Activated T-cell treated with anti-CD3 and anti-CD28 coated beads, Interleukin-2, amount 50 U/mL, for 24 hours (primary cell): Measurements from ENCODE around the gene BCL2L13.

Source experiments
- DNase-seq: peaks from one replicate; pipeline ENCODE4 v3.0.0-alpha.2; 2020
- H3K27ac Mint-ChIP-seq: 2 replicates; pipeline ENCODE4 v1.8.0; 2020; ENCODE audit warnings: mild to moderate bottlenecking, mixed read lengths
- H3K27me3 Mint-ChIP-seq: 2 replicates; pipeline ENCODE4 v1.8.0; 2020; ENCODE audit warnings: mixed read lengths
- H3K36me3 Mint-ChIP-seq: 2 replicates; pipeline ENCODE4 v1.8.0; 2020; ENCODE audit warnings: low read depth, mixed read lengths
- H3K4me1 Mint-ChIP-seq: 2 replicates; pipeline ENCODE4 v1.8.0; 2020; ENCODE audit warnings: low read depth, mixed read lengths
- H3K4me3 Mint-ChIP-seq: 2 replicates; pipeline ENCODE4 v1.8.0; 2020; ENCODE audit warnings: mild to moderate bottlenecking, moderate library complexity, mixed read lengths
- H3K9me3 Mint-ChIP-seq: 2 replicates; pipeline ENCODE4 v1.8.0; 2020; ENCODE audit warnings: mixed read lengths

BCL2L13 gene, protein sequence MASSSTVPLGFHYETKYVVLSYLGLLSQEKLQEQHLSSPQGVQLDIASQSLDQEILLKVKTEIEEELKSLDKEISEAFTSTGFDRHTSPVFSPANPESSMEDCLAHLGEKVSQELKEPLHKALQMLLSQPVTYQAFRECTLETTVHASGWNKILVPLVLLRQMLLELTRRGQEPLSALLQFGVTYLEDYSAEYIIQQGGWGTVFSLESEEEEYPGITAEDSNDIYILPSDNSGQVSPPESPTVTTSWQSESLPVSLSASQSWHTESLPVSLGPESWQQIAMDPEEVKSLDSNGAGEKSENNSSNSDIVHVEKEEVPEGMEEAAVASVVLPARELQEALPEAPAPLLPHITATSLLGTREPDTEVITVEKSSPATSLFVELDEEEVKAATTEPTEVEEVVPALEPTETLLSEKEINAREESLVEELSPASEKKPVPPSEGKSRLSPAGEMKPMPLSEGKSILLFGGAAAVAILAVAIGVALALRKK

DNA sequence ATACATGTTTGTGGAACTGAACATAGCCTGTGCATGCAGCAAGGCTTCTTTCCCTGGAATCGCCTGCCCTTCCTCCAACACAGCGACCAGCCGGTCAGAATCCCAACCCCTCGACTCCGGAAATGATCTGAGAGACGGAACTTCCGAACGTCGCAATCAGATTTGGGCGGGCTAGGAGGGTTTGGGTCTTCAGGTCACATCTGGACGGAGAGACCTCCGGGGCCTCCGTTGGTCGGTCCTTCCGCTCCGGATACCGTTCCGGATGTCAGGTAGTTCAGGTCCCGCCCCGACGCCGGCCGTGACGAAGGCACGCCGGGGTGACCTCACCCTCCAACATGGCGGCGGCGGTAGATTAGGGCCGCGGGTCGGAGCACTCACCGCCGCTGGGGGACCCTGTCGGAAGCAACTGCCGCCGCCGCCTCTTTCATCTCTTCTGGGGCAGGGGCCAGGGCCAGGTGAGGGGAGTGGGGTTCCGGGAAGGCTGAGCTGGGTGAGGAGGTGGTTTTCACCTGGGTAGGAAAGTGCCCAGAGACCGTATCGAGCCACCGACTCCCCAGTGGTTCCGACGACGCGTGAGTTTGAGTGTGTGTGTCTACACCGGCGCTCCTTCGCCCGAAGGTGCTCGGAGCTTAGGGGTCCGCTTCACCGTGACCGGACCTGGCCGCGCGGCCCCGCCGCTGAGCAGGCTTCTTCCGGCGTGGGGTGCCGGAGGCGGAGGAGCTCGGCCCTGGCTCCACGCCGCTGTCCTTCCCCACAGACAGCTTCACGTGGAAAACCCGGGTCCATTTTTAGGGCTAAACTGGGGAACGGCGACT, at the start of gene BCL2L13:
BCL2L13 (plus strand) TSS at position 326 of the 815 bp plus-strand sequence. CDS start 16,955 bp downstream, outside the sequence.
- Mint-ChIP-seq H3K27me3 (no peaks in the 10 kb centered on the region), H3K9me3 (no peaks in the 10 kb centered on the region), H3K4me1 (peaks cover 29% of the 10 kb centered on the region), H3K4me3 (peak within 1 kb of the TSS; percentile 87), H3K36me3 (peaks cover 49% of the 10 kb centered on the region), H3K27ac (peak within 1 kb of the TSS; percentile 97)
- peak; percentile 93 for DNase-seq

DNA sequence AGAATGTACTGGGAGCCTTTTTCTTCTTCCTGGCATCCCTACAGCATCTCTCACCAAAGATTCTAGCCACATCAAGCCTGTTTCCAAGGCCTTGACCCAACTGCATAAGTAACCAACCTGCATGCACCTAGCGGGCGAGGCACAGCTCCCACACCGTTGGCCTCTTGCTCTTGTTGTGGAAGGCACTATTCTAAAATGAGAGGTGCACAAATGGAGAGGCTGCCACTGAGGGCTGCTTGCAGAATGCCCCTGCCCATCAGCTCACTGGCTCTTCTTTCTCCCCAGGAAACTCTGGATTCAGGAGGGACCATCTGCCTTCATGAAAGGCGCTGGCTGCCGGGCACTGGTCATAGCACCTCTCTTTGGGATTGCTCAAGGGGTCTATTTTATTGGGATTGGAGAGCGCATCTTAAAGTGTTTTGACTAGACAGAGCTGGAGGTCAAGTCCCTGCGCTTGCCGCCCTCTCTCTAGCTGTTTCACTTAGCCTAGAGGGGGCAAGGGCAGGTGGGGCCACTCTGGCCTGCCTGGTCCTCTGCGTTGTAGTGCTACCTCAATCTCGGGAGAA, 48.7 kb upstream of the BCL2L13 start:
- H3K27me3 Mint-ChIP-seq, result no peaks in the 10 kb centered on the region
- no peaks in the 10 kb centered on the region for H3K4me1 Mint-ChIP-seq
- H3K4me3 Mint-ChIP-seq, result no peak overlapping the region
- DNase-seq, result no peak
- H3K27ac Mint-ChIP-seq, result peak overlapping the region; percentile 2
- H3K36me3 Mint-ChIP-seq, result peaks cover 53% of the 10 kb centered on the region
- no peaks in the 10 kb centered on the region for H3K9me3 Mint-ChIP-seq

DNA sequence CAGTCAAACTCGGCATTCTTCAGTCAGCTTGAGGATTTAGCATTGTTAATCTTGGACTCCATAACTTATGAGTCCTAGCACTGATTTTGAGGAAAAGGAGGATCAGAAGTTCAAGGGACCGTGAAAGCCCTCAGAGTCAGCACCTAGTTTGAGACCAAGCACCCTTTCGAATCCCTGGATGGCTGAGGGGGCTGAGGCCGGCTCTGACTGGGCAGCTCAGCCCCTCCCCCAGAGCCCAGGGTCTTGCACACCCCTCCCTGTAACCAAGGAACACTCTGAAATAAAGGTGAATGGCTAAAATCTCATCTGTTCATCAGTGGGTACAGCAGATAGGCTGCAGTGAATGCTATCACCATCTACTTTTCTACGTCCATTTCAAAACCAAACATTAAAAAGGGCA, 48.0 kb upstream of the BCL2L13 start:
- DNase-seq, result no peak
- H3K27ac Mint-ChIP-seq, result no peak overlapping the region
- H3K9me3 Mint-ChIP-seq, result no peaks in the 10 kb centered on the region
- peaks cover 60% of the 10 kb centered on the region for H3K36me3 Mint-ChIP-seq
- H3K4me3 Mint-ChIP-seq, result no peak overlapping the region
- H3K27me3 Mint-ChIP-seq, result no peaks in the 10 kb centered on the region
- no peaks in the 10 kb centered on the region for H3K4me1 Mint-ChIP-seq

DNA sequence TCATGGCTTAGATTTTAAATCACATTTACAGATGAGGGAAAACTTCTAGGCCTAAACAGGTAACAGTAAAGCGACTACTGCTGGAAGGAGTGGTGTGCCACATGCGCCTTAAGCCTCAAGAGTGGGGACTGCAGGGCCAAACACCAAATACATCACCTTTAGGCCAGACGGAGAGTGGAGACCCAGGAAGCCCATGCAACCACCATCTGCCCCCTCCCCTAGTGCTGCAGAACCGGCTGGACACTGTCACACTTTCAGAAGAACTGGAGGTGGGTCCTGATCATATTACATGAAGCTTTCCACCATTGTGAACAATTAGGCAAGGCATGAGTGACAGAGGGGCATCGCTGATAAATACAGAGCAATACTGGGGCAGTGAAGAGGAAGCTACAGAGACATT, 46.4 kb upstream of the BCL2L13 start:
- Mint-ChIP-seq H3K9me3 (no peaks in the 10 kb centered on the region), H3K36me3 (peaks cover 74% of the 10 kb centered on the region), H3K27me3 (no peaks in the 10 kb centered on the region), H3K4me1 (no peaks in the 10 kb centered on the region), H3K4me3 (no peak overlapping the region), H3K27ac (no peak overlapping the region)
- DNase-seq, result no peak

DNA sequence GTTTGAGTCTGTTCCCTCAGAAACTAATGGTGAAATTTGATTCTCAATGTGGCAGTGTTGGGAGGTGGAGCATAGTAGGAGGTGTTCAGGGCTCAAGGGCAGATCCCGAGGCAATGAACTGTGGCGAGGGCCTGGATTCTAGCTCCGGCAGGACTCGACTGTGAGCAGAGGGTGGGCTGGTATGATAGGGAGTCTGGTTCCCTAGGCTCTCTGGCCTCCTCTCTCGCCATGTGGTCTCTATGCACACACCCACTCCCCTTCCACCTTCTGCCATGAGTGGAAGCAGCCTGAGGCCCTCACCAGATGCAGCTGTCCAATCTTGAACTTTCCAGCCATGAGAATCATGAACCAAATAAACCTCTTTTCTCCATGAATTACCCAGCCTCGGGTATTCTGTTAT, 42.3 kb upstream of the BCL2L13 start:
- peaks cover 97% of the 10 kb centered on the region for H3K36me3 Mint-ChIP-seq

DNA sequence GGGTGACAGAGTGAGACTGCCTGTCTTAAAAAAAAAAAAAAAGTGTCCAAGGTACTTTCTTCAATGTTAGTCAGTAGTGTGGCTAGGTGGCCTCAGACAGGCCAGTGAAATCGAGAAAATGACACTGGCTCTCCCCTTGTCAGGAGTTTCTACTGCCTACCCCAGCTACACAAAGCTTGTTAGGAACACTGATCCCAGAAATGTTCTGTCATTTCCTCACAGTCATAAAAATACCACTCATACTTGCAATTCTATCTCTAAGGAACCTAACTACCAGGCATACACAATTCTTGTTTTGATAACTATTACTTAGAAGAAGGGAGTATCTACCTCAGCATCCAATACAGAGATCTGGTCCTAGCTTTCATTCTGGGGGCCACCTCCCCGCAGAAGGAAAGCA, 41.3 kb upstream of the BCL2L13 start:
- Mint-ChIP-seq H3K27ac (peak overlapping the region; percentile 54), H3K36me3 (peaks cover 92% of the 10 kb centered on the region), H3K9me3 (no peaks in the 10 kb centered on the region), H3K4me3 (no peak overlapping the region), H3K27me3 (no peaks in the 10 kb centered on the region), H3K4me1 (peaks cover 2% of the 10 kb centered on the region)
- DNase-seq, result no peak

More for the DNA sequence above, 42.3 kb upstream of the BCL2L13 start:
- no peaks in the 10 kb centered on the region for H3K27me3 Mint-ChIP-seq
- no peaks in the 10 kb centered on the region for H3K9me3 Mint-ChIP-seq
- DNase-seq, result no peak
- H3K27ac Mint-ChIP-seq, result peak overlapping the region; percentile 39
- peaks cover 2% of the 10 kb centered on the region for H3K4me1 Mint-ChIP-seq
- no peak overlapping the region for H3K4me3 Mint-ChIP-seq

DNA sequence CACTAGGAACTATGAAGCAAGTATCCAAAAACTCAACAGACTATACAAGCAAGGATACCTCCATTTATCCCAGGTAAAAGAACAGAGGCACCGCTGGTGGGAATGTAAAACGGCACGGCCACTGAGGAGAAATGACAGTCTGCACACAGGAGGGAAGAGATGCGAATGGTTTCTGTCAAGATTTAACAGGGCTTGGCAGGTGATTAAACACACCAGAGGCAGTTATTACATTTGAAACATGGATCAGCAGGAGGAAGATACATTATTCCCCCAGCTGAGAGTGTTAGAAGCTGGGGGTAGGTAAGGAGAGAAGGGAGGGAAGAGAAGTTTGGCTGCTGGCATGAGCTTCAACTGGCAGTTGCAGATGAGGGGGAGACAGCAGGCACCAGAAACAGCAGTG, 40.2 kb upstream of the BCL2L13 start:
- DNase-seq, result no peak
- Mint-ChIP-seq H3K4me1 (peaks cover 2% of the 10 kb centered on the region), H3K27me3 (no peaks in the 10 kb centered on the region), H3K36me3 (peaks cover 84% of the 10 kb centered on the region), H3K9me3 (no peaks in the 10 kb centered on the region), H3K27ac (no peak overlapping the region), H3K4me3 (no peak overlapping the region)

DNA sequence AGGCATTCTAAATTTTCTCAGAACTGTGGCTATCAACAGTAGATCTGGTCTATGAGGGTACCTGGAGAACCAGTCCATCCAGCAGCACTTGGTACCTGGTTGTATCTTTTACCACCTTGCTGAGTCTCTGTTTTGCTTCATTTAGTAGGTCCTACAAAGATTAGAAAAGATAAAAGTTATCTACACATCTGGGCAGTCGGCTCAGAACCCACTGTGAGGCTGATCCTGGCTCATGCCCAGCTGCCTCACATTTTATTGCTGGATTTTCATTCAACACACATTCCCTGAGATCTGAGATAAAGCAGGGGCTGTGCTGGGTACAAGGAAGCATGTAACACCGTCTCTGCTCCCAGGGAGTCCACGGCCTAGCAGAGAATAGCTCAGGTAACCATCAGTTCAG, 37.5 kb upstream of the BCL2L13 start:
- no peak for DNase-seq
- peak overlapping the region; percentile 76 for H3K27ac Mint-ChIP-seq
- no peaks in the 10 kb centered on the region for H3K27me3 Mint-ChIP-seq
- H3K4me3 Mint-ChIP-seq, result no peak overlapping the region
- peaks cover 70% of the 10 kb centered on the region for H3K36me3 Mint-ChIP-seq
- peaks cover 5% of the 10 kb centered on the region for H3K4me1 Mint-ChIP-seq
- no peaks in the 10 kb centered on the region for H3K9me3 Mint-ChIP-seq

DNA sequence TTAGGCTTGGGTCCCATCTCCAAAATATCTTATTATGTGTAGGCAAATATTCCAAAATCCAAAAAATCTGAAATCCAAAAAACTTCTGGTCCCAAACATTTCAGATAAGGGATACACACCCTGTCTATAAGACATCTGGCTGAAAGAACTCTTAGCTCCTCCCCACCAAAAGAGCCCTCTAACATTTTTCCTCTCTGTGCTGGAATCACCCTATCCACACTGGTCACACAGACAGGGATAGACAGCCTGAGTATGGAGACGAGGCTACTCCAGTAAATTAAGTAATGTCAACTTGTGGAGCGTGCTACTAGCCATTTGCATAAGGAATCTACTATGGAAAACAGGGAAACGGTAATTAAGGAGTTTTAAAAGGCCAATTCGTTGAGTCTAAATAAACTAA, 34.9 kb upstream of the BCL2L13 start:
- no peak overlapping the region for H3K4me3 Mint-ChIP-seq
- no peak for DNase-seq
- no peaks in the 10 kb centered on the region for H3K9me3 Mint-ChIP-seq
- peaks cover 49% of the 10 kb centered on the region for H3K36me3 Mint-ChIP-seq
- H3K27ac Mint-ChIP-seq, result peak overlapping the region; percentile 62
- H3K27me3 Mint-ChIP-seq, result no peaks in the 10 kb centered on the region
- peaks cover 6% of the 10 kb centered on the region for H3K4me1 Mint-ChIP-seq

DNA sequence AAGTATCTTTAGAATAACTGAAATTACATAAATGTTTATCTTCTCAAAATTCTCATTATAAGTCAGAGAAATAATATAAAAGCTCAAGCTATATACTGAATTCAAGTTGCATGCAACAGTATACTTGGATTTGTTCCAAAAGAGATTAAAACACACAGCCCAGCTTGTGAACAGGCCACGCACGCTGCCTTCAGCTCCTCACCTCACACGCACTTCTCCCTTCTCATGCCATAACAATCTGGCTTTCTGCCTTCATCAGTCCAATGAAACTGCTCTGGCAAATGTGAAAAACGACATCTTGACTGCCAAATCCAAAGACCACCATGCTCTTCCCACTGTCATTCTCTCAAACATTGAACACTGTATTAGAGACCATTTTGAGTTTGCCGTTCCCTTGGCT, 32.1 kb upstream of the BCL2L13 start:
- Mint-ChIP-seq H3K36me3 (peaks cover 39% of the 10 kb centered on the region), H3K27me3 (no peaks in the 10 kb centered on the region), H3K9me3 (no peaks in the 10 kb centered on the region), H3K4me3 (no peak overlapping the region), H3K4me1 (peaks cover 7% of the 10 kb centered on the region), H3K27ac (no peak overlapping the region)
- DNase-seq, result no peak

DNA sequence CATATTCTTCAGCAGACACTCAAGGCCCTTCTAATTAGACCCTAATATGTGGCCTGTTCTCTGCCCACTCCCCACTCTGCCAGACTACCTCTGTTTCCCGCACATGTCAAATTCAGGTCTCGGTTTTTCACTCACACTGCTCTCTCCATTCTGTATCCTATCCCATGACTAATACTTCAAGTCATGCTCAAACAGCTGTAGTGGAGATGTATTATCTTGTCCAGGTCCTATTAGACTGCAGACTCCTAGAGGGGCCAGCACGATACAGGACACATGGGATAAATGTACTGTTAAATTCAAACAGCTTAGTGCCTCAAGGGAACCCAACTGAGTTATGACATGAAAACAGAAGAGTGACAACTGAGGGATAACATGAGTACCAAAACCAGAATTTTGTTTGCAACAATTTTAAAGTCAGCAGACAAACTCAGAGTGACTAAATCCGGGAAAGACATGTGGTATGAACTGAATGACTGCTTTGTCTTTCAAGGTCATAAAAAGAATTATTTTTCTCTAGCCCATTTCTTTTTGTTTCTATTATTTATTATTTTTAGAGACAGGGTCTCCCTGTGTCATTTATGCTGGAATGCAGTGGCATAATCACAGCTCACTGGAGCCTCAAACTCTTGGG, 30.6 kb upstream of the BCL2L13 start:
- no peak overlapping the region for H3K4me3 Mint-ChIP-seq
- H3K4me1 Mint-ChIP-seq, result peaks cover 7% of the 10 kb centered on the region
- H3K27ac Mint-ChIP-seq, result peak overlapping the region; percentile 31
- no peaks in the 10 kb centered on the region for H3K9me3 Mint-ChIP-seq
- H3K27me3 Mint-ChIP-seq, result no peaks in the 10 kb centered on the region
- no peak for DNase-seq
- peaks cover 51% of the 10 kb centered on the region for H3K36me3 Mint-ChIP-seq

DNA sequence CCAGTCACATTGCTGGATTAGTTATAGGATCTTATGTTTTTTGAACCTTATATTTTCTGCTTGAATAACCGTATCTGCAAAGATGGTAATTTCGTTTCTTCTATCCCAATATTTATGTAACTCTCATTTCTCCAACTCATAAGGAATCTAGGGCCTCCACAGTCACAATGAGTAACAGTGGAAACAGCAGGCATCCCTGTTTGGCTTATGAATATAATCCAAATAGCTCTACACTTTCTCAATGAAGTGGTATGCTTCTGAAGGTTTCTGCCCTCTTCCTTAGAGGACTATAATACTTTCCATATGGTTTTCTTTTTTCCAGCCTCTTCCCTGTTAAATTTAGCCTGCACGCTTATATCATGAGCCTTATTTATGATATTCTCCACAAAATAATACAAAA, 26.5 kb upstream of the BCL2L13 start:
- Mint-ChIP-seq H3K4me1 (peaks cover 3% of the 10 kb centered on the region), H3K27ac (no peak overlapping the region), H3K36me3 (peaks cover 61% of the 10 kb centered on the region), H3K9me3 (no peaks in the 10 kb centered on the region), H3K4me3 (no peak overlapping the region), H3K27me3 (no peaks in the 10 kb centered on the region)
- DNase-seq, result no peak

DNA sequence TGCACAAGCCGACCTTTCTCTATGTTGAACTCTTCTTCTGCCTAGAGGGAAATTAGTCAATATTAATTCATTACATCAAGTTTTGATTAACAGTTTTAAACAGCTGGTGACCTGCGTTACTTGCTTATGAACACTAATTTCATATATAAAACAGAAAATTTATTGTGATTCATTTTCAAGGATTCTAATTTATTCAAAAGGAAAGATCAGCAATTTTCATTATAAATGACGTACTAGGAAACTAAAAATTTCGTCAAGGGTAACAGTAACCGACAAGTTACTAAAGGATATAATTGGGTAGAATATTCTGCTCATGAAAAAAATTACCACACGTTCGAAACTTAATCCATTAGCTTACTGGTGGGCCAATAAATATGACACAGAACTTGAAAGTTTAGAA, 25.3 kb upstream of the BCL2L13 start:
- H3K4me3 Mint-ChIP-seq, result no peak overlapping the region
- no peak overlapping the region for H3K27ac Mint-ChIP-seq
- peaks cover 71% of the 10 kb centered on the region for H3K36me3 Mint-ChIP-seq
- H3K27me3 Mint-ChIP-seq, result no peaks in the 10 kb centered on the region
- DNase-seq, result no peak
- H3K4me1 Mint-ChIP-seq, result peaks cover 3% of the 10 kb centered on the region
- H3K9me3 Mint-ChIP-seq, result no peaks in the 10 kb centered on the region

DNA sequence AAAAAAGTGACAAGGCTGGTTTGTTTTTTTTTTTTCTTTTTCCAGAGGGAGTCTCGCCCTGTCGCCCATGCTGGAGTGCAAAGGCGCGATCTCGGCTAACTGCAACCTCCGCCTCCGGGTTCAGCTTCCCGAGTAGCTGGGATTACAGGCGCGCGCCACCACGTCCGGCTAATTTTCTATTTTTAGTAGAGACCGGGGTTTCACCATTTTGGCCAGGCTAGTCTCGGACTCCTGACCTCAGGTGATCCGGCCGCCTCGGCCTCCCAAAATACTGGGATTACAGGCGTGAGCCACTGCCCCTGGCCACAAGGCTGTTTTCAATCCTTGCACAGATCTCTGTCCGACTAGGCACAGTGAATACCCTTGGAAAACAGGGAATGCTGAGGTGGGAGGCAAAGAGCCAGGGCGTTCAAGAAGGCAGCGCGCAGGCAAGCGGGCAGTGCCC, 10.6 kb upstream of the BCL2L13 start:
- Mint-ChIP-seq H3K36me3 (peaks cover 44% of the 10 kb centered on the region), H3K27ac (peak overlapping the region; percentile 98), H3K4me3 (peak overlapping the region; percentile 98), H3K4me1 (peaks cover 33% of the 10 kb centered on the region), H3K27me3 (no peaks in the 10 kb centered on the region), H3K9me3 (no peaks in the 10 kb centered on the region)
- DNase-seq, result no peak
